Vagina (tissue), 2 donors: ENCODE measurements around the gene FAM186B.

ENCODE experiments used
- POLR2A ChIP-seq, 2 donors: fragments of 450-650 bp; IDR thresholded peaks; one replicate each; pipeline ENCODE4 v1.6.1; 2017; ENCODE audit warnings: antibody characterized with exemption in 2 of 2, mild to moderate bottlenecking in 2 of 2, moderate library complexity in 2 of 2
- TF ChIP-seq, protein P1 (sequence below), 3 experiments: fragments of 450-650 bp in 2 of 3; fragments of 200-600 bp in 1 of 3; sonication (generic) in 1 of 3; IDR thresholded peaks; one replicate each; pipeline ENCODE4 v1.5.1; 2017 to 2019; ENCODE audit warnings: antibody characterized with exemption in 3 of 3, mild to moderate bottlenecking in 2 of 3, moderate library complexity in 2 of 3

GRCh38 chr12:49609875-49610154, 4.4 kb upstream of the FAM186B start:
- TF ChIP-seq, protein P1, sequence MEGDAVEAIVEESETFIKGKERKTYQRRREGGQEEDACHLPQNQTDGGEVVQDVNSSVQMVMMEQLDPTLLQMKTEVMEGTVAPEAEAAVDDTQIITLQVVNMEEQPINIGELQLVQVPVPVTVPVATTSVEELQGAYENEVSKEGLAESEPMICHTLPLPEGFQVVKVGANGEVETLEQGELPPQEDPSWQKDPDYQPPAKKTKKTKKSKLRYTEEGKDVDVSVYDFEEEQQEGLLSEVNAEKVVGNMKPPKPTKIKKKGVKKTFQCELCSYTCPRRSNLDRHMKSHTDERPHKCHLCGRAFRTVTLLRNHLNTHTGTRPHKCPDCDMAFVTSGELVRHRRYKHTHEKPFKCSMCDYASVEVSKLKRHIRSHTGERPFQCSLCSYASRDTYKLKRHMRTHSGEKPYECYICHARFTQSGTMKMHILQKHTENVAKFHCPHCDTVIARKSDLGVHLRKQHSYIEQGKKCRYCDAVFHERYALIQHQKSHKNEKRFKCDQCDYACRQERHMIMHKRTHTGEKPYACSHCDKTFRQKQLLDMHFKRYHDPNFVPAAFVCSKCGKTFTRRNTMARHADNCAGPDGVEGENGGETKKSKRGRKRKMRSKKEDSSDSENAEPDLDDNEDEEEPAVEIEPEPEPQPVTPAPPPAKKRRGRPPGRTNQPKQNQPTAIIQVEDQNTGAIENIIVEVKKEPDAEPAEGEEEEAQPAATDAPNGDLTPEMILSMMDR (IDR thresholded peaks at IDR 0.05) = no peak
- no peak for TF ChIP-seq POLR2A (IDR thresholded peaks at IDR 0.05)
